ENCODE data around the gene LRRC40. TPM values are rescaled to one million over a fixed set of nuclear protein-coding genes. Genes with fewer than 3 reads are reported as not detected.

LRRC40 gene
- total and polyA plus RNA-seq, 2 donors (not counting 3 experiments of a cell fraction or from before 2014, with no cell fraction given), result 8.1 to 21.1 TPM

- dilution Hi-C loops (cut with MboI; ENCODE audit: extremely low pct_ligation_motif_present, low sequenced_read_pairs) (no loop called here), intact Hi-C loops (cut with micrococcal nuclease) (loop anchor here (5.0 kb wide), 1 partner anchor 278 kb away; the partner anchor contains the start of gene CTH)
- no peaks in the 10 kb centered on the region for H4K20me1 ChIP-seq (replicated peaks; ENCODE audit: control insufficient read depth, extremely low read depth, insufficient read depth, low read length)
- FAIRE-seq, result no peak
- no peak overlapping the region for H2AFZ ChIP-seq (ENCODE audit: low read depth, low read length)
- no peaks in the 10 kb centered on the region for H3K27me3 ChIP-seq (ENCODE audit: control insufficient read depth in 2 of 2, insufficient read depth in 2 of 2, low read length in 2 of 2)
- no peak overlapping the region for H3K9ac ChIP-seq (replicated peaks; ENCODE audit: extremely low read depth, insufficient read depth, low read length)
- H3K4me3 ChIP-seq (replicated peaks in 1 of 3; ENCODE audit: insufficient read depth in 1 of 3, low read depth in 1 of 3, low read length in 3 of 3), result no peak overlapping the region
- no peaks in the 10 kb centered on the region for H3K36me3 ChIP-seq (ENCODE audit: control insufficient read depth in 2 of 2, extremely low read depth in 1 of 2, insufficient read depth in 2 of 2, low read length in 2 of 2)
- CTCF ChIA-PET, result interaction anchor here (0.7 to 2.7 kb wide), 9 partner anchors 8 to 378 kb away, joined by 3 to 18 read pairs (median 3); no protein-coding TSS in a partner anchor
- no peaks in the 10 kb centered on the region for H3K79me2 ChIP-seq (ENCODE audit: control insufficient read depth, insufficient read depth, low read length)
- H3K9me3 ChIP-seq (replicated peaks; ENCODE audit: control insufficient read depth, insufficient read depth, low read length), result no peaks in the 10 kb centered on the region
- no TSS peak for BruUV-seq (replicated peaks)
- TF ChIP-seq, protein P1, sequence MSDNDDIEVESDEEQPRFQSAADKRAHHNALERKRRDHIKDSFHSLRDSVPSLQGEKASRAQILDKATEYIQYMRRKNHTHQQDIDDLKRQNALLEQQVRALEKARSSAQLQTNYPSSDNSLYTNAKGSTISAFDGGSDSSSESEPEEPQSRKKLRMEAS (IDR thresholded peaks at IDR 0.05; ENCODE audit: insufficient read depth, insufficient read length), result no peak
- TF ChIP-seq, protein P2, sequence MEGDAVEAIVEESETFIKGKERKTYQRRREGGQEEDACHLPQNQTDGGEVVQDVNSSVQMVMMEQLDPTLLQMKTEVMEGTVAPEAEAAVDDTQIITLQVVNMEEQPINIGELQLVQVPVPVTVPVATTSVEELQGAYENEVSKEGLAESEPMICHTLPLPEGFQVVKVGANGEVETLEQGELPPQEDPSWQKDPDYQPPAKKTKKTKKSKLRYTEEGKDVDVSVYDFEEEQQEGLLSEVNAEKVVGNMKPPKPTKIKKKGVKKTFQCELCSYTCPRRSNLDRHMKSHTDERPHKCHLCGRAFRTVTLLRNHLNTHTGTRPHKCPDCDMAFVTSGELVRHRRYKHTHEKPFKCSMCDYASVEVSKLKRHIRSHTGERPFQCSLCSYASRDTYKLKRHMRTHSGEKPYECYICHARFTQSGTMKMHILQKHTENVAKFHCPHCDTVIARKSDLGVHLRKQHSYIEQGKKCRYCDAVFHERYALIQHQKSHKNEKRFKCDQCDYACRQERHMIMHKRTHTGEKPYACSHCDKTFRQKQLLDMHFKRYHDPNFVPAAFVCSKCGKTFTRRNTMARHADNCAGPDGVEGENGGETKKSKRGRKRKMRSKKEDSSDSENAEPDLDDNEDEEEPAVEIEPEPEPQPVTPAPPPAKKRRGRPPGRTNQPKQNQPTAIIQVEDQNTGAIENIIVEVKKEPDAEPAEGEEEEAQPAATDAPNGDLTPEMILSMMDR (IDR thresholded peaks at IDR 0.05; ENCODE audit: extremely low read depth in 1 of 2, insufficient read depth in 1 of 2, low read depth in 1 of 2, low read length in 2 of 2), result no peak
- TF ChIP-seq POLR2AphosphoS5 (IDR thresholded peaks at IDR 0.05; ENCODE audit: insufficient read depth, low read depth, low read length) (no peak), MYC (IDR thresholded peaks at IDR 0.05; ENCODE audit: low read depth, low read length) (no peak), GATA2 (IDR thresholded peaks at IDR 0.05; ENCODE audit: insufficient read depth, insufficient read length, low read depth, low read length) (no peak), JUN (IDR thresholded peaks at IDR 0.05; ENCODE audit: borderline replicate concordance, insufficient read depth, insufficient read length, low read depth) (no peak), POLR2A (IDR thresholded peaks at IDR 0.05; ENCODE audit: low read depth, low read length) (no peak), EZH2 (IDR thresholded peaks at IDR 0.05; ENCODE audit: borderline replicate concordance, low read depth, low read length, severe bottlenecking) (no peak), FOS (IDR thresholded peaks at IDR 0.05; ENCODE audit: borderline replicate concordance, insufficient read depth, low read length) (no peak)
- no peak for DNase-seq (ENCODE audit: low read depth, low spot score)
- no peaks in the 10 kb centered on the region for H3K9me1 ChIP-seq (replicated peaks; ENCODE audit: control insufficient read depth, extremely low read depth, insufficient read depth, low read length)
- POLR2A ChIA-PET, result no interaction called here
- H3K4me1 ChIP-seq (ENCODE audit: control insufficient read depth, extremely low read depth, insufficient read depth, low read length), result no peaks in the 10 kb centered on the region
- no peak overlapping the region for H3K4me2 ChIP-seq (ENCODE audit: insufficient read depth, low read length)
- no peak overlapping the region for H3K27ac ChIP-seq (ENCODE audit: insufficient read depth, low read depth, low read length)
These were observed 71.2 kb downstream of the LRRC40 start for GRCh38 chr1:70134148-70134547.
